GM06990 (cell line): ENCODE data around the gene FCRLA.

Experiments
- DNase-seq: peaks from one replicate; pipeline ENCODE4 v3.0.0-alpha.2; 2011; ENCODE audit not compliant: insufficient read length; ENCODE audit errors: extremely low read depth
- H3K27me3 ChIP-seq: replicated peaks from 2 replicates; pipeline ENCODE4 v1.6.0; 2011; ENCODE audit warnings: low read length; ENCODE audit not compliant: control insufficient read depth, insufficient read depth
- H3K36me3 ChIP-seq: 2 replicates; pipeline ENCODE4 v1.5.1; 2011; ENCODE audit warnings: low read length; ENCODE audit not compliant: control insufficient read depth, insufficient read depth
- H3K4me3 ChIP-seq: replicated peaks from 2 replicates; pipeline ENCODE4 v1.5.1; 2011; ENCODE audit warnings: low read depth, mild to moderate bottlenecking, control low read depth, low read length
- CTCF ChIP-seq: IDR thresholded peaks from 2 replicates; pipeline ENCODE4 v1.5.1; 2011; ENCODE audit warnings: low read length, control low read depth, mild to moderate bottlenecking, inconsistent platforms; ENCODE audit not compliant: insufficient read depth, poor library complexity, severe bottlenecking

The FCRLA gene

GRCh38 chr1:161727256-161727924 lies 20.4 kb downstream of the FCRLA start:
- Histone ChIP-seq H3K4me3 (peak overlapping the region; percentile 87), H3K27me3 (no peaks in the 10 kb centered on the region)

GRCh38 chr1:161728376-161729226 lies 21.6 kb downstream of the FCRLA start:
- Histone ChIP-seq H3K27me3 (no peaks in the 10 kb centered on the region), H3K36me3 (no peaks in the 10 kb centered on the region), H3K4me3 (no peak overlapping the region)
- DNase-seq, result no peak
- no peak for TF ChIP-seq CTCF

More at GRCh38 chr1:161727256-161727924, 20.4 kb downstream of the FCRLA start:
- no peaks in the 10 kb centered on the region for H3K36me3 ChIP-seq
- TF ChIP-seq CTCF, result no peak
- DNase-seq, result no peak

GRCh38 chr1:161730050-161730564 lies 23.1 kb downstream of the FCRLA start:
- no peaks in the 10 kb centered on the region for H3K27me3 ChIP-seq
- TF ChIP-seq CTCF, result no peak

GRCh38 chr1:161731241-161731640 lies 24.2 kb downstream of the FCRLA start:
- no peak for DNase-seq
- H3K27me3 ChIP-seq, result no peaks in the 10 kb centered on the region
- TF ChIP-seq CTCF, result no peak
- no peaks in the 10 kb centered on the region for H3K36me3 ChIP-seq
- no peak overlapping the region for H3K4me3 ChIP-seq

More at GRCh38 chr1:161730050-161730564, 23.1 kb downstream of the FCRLA start:
- H3K4me3 ChIP-seq, result no peak overlapping the region
- no peak for DNase-seq
- no peaks in the 10 kb centered on the region for H3K36me3 ChIP-seq

- Histone ChIP-seq H3K36me3 (no peaks in the 10 kb centered on the region), H3K4me3 (no peak overlapping the region), H3K27me3 (no peaks in the 10 kb centered on the region)
- no peak for DNase-seq
- no peak for TF ChIP-seq CTCF
Observed at GRCh38 chr1:161731981-161732718, 25.1 kb downstream of the FCRLA start.
